NT2/D1 (cell line): ENCODE data around the gene ABCB11.

Source experiments
- DNase-seq: peaks from one replicate; pipeline ENCODE4 v3.0.0-alpha.2; 2011; ENCODE audit warnings: low read depth, low spot score
- H3K27me3 ChIP-seq: 2 replicates; pipeline ENCODE4 v1.6.0; 2011; ENCODE audit warnings: mild to moderate bottlenecking; ENCODE audit not compliant: insufficient read length, insufficient read depth
- H3K36me3 ChIP-seq: 2 replicates; pipeline ENCODE4 v1.6.1; 2011; ENCODE audit warnings: mild to moderate bottlenecking, low read length, mixed read lengths; ENCODE audit not compliant: insufficient read depth, insufficient read length
- H3K4me1 ChIP-seq: 2 replicates; pipeline ENCODE4 v1.5.1; 2011; ENCODE audit not compliant: insufficient read depth, insufficient read length
- H3K4me3 ChIP-seq: 2 replicates; pipeline ENCODE4 v1.5.1; 2011; ENCODE audit warnings: low read depth; ENCODE audit not compliant: insufficient read length
- H3K9ac ChIP-seq: 2 replicates; pipeline ENCODE4 v1.6.0; 2011; ENCODE audit warnings: low read depth; ENCODE audit not compliant: insufficient read length
- H3K9me3 ChIP-seq: 2 replicates; pipeline ENCODE4 v1.5.1; 2011; ENCODE audit warnings: mild to moderate bottlenecking, low read length; ENCODE audit not compliant: insufficient read depth
- SUZ12 ChIP-seq: IDR thresholded peaks from 2 replicates; pipeline ENCODE4 v1.6.1; 2011; ENCODE audit not compliant: insufficient read length, insufficient read depth; ENCODE audit errors: extremely low read depth
- YY1 ChIP-seq: IDR thresholded peaks from 2 replicates; pipeline ENCODE4 v1.6.1; 2011; ENCODE audit not compliant: insufficient read length, insufficient read depth
- ZNF274 ChIP-seq: IDR thresholded peaks from 2 replicates; pipeline ENCODE4 v1.6.1; 2011; ENCODE audit warnings: mild to moderate bottlenecking, low read depth, low read length

The ABCB11 gene

DNA sequence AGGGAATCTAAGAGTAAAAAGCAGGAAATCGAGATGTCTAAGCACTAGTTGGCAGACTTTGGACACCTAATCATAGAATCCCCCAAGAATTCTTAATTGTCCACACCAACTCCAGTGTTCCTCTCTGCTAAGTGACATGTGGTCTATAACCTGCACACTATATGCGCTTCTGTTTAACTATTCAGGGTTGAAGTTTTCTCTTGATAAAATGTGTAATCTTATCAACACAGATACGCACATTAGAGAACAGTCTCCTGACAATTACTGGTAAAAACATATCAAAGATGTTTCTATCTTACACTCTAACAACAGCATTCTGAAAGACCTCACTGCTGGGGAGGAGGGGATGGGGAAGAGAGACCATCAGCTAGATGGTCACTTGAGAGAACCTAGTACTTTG is 3.9 kb downstream of the ABCB11 start:
- H3K9ac ChIP-seq = no peak overlapping the region
- TF ChIP-seq ZNF274 (no peak), SUZ12 (no peak), YY1 (no peak)

DNA sequence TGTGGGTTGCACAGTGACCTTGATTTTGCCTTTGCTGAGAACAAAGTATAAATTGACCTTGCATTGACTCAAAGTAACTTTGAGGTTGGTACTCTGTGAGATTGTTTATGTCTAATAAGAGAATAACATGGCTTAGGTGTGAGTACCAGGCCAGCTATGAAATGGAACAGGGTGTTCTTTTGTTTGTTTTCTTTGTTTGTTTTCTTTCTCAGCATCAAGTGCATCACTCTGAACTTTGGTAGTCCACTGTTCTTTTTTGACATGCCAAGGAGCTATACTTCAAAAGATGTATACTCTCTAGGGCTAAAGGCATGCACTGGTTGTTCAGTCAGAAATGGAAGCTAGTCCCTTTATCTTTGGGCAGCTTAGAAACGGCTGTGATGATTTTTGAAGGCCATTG is 5.1 kb downstream of the ABCB11 start:
- no peak for TF ChIP-seq ZNF274
- TF ChIP-seq YY1 = no peak
- TF ChIP-seq SUZ12 = no peak
- no peaks in the 10 kb centered on the region for H3K36me3 ChIP-seq
- H3K27me3 ChIP-seq = no peaks in the 10 kb centered on the region
- no peaks in the 10 kb centered on the region for H3K9me3 ChIP-seq
- H3K9ac ChIP-seq = no peak overlapping the region
- H3K4me1 ChIP-seq = no peaks in the 10 kb centered on the region
- no peak for DNase-seq
- no peak overlapping the region for H3K4me3 ChIP-seq

More for the DNA sequence above, 3.9 kb downstream of the ABCB11 start:
- H3K27me3 ChIP-seq = no peaks in the 10 kb centered on the region
- no peaks in the 10 kb centered on the region for H3K36me3 ChIP-seq
- H3K9me3 ChIP-seq = no peaks in the 10 kb centered on the region
- no peak overlapping the region for H3K4me3 ChIP-seq
- DNase-seq = no peak
- no peaks in the 10 kb centered on the region for H3K4me1 ChIP-seq

DNA sequence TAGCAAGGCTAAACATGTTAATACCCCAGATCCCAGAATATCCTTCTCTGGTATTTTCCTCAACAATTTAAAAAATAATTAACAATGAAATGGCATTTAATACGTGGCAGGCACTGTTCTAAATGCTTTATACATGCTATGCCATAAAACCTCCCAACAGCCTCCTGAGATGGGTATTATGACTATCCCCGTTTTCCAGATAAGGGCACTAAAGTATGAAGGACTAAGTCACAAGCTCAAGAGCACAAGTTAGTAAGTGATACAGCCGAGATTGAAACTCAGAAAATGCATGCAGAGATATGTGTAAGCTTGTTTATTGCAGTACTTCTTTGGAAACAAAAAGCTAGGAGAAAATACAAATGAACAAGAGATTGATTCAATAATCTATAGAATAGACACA is 8.0 kb downstream of the ABCB11 start:
- H3K9ac ChIP-seq = no peak overlapping the region
- no peaks in the 10 kb centered on the region for H3K4me1 ChIP-seq
- DNase-seq = no peak
- no peaks in the 10 kb centered on the region for H3K27me3 ChIP-seq
- no peaks in the 10 kb centered on the region for H3K9me3 ChIP-seq
- no peaks in the 10 kb centered on the region for H3K36me3 ChIP-seq
- H3K4me3 ChIP-seq = no peak overlapping the region
- TF ChIP-seq ZNF274 = no peak
- TF ChIP-seq SUZ12 = no peak
- TF ChIP-seq YY1 = no peak

DNA sequence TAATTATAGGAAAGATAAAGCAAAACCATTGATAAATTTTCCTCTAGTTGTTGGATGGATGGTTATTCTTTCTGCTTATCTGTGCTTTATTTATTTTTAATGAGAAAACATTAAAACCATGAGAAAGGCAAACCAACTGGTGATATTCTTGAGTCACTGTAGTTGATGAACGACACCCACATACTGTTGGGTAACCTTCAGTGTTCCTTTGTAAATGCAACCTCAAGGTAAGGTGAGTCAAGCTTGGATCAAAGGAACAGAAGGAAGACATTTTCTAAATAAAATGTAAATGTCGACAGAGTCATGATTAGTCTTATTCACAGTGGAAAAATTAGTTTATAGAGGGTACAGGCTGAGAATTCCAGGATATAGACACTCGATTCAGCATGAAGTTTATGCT is 12.7 kb downstream of the ABCB11 start:
- DNase-seq = no peak

DNA sequence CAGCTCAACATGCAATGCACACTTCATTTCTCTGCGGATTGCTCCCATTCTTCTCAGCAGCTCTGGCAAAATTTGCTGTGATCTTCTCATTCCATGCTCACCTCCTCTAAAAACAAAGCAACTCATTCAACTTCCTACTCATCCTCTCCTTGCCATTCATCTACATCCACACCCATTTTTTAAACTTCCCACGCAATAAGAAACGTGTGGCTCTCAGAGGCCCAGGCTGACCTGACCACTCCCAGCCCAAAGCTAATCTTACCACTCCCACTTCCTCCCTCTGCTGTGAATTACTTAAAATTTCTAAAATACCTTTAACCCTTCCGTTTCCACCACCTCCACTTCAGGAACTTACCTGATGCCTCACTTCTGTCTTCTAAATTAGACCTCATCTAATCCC is 15.2 kb downstream of the ABCB11 start:
- H3K4me1 ChIP-seq = no peaks in the 10 kb centered on the region
- H3K9ac ChIP-seq = no peak overlapping the region
- H3K27me3 ChIP-seq = no peaks in the 10 kb centered on the region
- TF ChIP-seq ZNF274 (no peak), YY1 (no peak), SUZ12 (no peak)
- no peak for DNase-seq
- H3K9me3 ChIP-seq = no peaks in the 10 kb centered on the region
- no peaks in the 10 kb centered on the region for H3K36me3 ChIP-seq
- no peak overlapping the region for H3K4me3 ChIP-seq

More for the DNA sequence above, 12.7 kb downstream of the ABCB11 start:
- Histone ChIP-seq H3K4me3 (no peak overlapping the region), H3K4me1 (no peaks in the 10 kb centered on the region), H3K9me3 (no peaks in the 10 kb centered on the region), H3K9ac (no peak overlapping the region), H3K27me3 (no peaks in the 10 kb centered on the region), H3K36me3 (no peaks in the 10 kb centered on the region)
- TF ChIP-seq ZNF274 (no peak), SUZ12 (no peak)

DNA sequence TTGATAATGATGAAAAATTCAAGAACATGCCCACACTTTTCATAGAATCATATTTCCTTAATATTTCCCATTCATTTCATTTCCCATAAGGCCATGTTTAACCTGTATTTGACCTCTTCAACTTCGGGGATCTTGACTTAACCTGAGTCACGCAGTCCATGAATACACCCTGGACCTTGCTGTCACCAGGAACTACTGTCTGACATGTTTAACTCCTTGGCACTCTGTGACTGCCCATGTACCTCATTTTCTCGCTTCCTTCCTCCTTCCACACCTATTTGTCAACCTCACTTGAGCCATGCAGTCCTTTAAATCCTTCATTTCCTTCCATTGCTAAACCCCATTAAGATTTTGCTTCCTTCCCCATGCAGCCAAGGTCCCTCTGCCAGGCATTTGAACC is 16.3 kb downstream of the ABCB11 start:
- H3K4me1 ChIP-seq = no peaks in the 10 kb centered on the region
- no peak for TF ChIP-seq SUZ12
- TF ChIP-seq YY1 = no peak
- no peak for TF ChIP-seq ZNF274
- no peak overlapping the region for H3K4me3 ChIP-seq
- H3K36me3 ChIP-seq = no peaks in the 10 kb centered on the region
- no peaks in the 10 kb centered on the region for H3K27me3 ChIP-seq
- no peak overlapping the region for H3K9ac ChIP-seq
- DNase-seq = no peak
- no peaks in the 10 kb centered on the region for H3K9me3 ChIP-seq

DNA sequence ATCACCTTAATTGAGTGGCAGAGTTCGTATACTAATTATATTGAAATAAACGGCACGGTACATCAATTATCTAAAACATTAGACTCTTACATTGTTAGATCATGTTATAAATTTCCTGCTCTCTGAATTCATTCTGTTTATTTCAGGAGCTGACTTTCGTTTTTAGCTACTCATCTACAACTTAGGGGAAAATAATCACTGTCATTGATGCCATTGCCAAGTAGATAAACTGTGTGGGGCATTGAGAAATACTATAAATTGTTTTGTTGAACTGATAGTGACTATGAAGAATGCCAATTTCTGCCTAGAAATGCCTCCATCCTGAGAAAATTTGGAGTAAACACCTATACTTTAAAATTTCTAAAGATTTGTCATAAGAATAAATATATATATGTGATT is 17.5 kb downstream of the ABCB11 start:
- Histone ChIP-seq H3K36me3 (no peaks in the 10 kb centered on the region), H3K9me3 (no peaks in the 10 kb centered on the region), H3K4me1 (no peaks in the 10 kb centered on the region), H3K4me3 (no peak overlapping the region), H3K27me3 (no peaks in the 10 kb centered on the region), H3K9ac (no peak overlapping the region)
- no peak for TF ChIP-seq ZNF274
- no peak for TF ChIP-seq YY1
- no peak for TF ChIP-seq SUZ12
- no peak for DNase-seq
